ENCODE measurements around the gene RTKN.
"Not testable (repeated sequence)": the region's sequence is repeated elsewhere in the genome, so short reads cannot be mapped to it uniquely, and the experiment has no call there.

Gene RTKN

DNA sequence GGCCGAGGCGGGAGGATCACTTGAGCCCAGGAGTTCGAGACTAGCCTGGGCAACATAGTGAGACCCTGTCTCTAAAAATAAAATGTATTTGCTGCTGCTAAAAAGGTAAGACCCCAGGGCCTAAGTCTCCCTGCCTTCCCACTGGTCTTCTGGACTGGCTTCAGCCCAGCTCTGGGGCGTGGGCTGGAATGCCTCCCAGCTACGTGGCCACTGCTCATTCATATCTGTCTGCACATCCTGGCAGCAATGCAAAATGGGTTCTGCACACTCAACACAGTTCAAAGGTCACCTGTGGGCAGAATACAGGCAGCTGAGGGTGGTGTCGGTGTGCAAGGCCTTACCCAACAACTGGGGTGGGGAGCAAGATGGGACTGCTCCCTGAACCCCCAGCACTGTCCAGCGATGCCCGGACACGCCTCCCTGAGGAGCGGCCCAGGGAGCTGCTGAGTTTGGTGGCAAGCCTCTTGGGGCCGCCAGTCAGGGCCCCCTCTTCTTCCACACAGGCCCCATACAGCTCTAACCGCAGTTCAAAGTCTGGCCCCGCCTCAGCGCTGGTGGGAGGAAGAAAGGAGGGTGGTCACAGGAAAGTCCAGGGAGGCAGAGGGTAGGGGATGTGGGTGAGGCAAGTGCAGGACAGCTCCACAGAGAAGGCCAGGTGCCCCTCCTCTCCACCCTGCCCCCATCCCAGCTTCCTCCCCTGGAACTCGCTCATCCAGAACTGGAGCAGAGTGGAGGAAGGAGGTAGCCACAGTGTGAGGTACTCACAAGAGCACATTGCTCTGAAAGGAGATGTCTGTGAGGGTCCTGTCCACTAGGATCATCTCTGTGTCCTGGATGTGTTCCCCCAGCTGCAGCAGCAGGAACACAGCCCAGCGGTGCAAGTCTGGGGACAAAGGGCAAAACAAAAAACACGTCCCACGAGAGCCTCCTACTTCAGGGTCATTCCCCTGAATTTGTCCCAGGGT is 12.0 kb downstream of the RTKN start:
- Mint-ChIP-seq H3K27ac (no peak overlapping the region), H3K4me3 (no peak overlapping the region), H3K9me3 (no peaks in the 10 kb centered on the region), H3K4me1 (no peaks in the 10 kb centered on the region), H3K27me3 (no peaks in the 10 kb centered on the region), H3K36me3 (peaks cover 38% of the 10 kb centered on the region)
- ATAC-seq, result no peak

DNA sequence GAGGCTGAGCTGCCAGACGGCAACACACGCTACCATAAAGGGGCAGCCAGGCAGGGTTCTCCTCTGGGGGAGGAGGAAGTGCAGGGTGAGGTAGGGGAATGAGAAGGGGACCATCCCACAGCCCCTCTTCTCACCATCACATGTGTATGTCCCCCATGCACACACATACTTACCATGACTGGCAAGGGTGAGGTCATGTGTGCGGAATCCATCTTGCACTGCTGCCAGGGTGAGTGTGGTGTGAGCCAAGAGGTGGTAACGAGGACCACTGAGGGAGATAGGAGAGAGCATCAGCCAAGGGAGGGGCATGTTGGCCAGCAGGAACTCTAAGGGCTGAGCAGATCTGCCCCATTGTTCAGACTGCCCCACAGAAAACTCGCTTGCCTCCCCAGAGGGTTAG is 13.1 kb downstream of the RTKN start:
- Mint-ChIP-seq H3K9me3 (no peaks in the 10 kb centered on the region), H3K4me3 (no peak overlapping the region), H3K4me1 (no peaks in the 10 kb centered on the region), H3K36me3 (peaks cover 43% of the 10 kb centered on the region), H3K27ac (no peak overlapping the region), H3K27me3 (no peaks in the 10 kb centered on the region)
- ATAC-seq, result no peak

DNA sequence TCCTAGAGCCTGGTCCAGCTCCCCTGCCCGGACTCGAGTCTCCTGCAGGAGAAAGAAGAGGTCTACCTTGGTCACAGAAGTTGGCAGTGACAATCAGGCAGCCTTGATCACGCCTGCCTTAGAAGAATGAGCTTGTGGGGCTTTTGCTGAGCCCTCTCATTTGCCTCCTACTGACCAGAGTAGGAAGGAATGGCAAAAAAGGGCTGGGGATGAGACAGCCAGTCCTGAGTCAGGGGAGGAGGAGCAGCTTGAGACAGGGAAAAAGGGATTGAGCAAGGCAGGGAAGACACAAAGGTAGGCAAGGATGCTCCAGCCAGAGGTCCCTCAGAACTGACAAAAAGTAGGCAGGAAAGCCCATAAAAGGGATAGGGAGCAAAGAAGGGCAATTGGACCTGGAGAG is 14.2 kb downstream of the RTKN start:
- Mint-ChIP-seq H3K4me1 (peaks cover 11% of the 10 kb centered on the region), H3K27ac (no peak overlapping the region), H3K4me3 (no peak overlapping the region), H3K9me3 (no peaks in the 10 kb centered on the region), H3K27me3 (no peaks in the 10 kb centered on the region), H3K36me3 (peaks cover 43% of the 10 kb centered on the region)
- no peak for ATAC-seq

DNA sequence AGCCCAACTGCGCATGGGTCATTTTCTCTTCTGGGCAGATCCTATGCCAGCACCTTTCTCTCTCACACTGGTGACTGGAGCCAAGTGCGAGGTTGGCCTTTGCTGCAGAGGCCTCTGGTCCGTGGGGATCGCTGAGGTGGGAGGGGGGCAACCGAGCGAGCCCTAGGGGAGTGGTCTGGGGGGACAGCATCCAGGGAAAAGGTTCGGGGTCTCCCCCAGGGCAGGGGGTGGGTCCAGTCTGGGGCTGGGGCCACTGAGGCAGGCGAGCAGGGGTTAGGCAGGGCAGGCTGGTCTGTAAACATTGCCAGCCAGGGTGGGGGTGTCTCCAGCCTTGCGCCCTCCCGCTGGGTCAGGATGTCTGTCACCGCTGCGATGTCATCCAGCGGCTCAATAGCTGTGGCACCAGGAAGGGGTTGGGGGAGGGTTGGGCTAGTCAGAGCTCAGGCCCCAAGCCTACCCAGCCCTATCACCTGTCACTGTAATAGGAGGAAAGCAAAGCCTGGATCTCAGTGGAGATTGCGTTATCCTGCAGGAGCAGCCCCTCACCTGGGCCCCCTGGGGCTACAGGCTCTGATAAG is 15.5 kb downstream of the RTKN start:
- peaks cover 19% of the 10 kb centered on the region for H3K4me1 Mint-ChIP-seq
- no peak overlapping the region for H3K4me3 Mint-ChIP-seq
- H3K27me3 Mint-ChIP-seq, result no peaks in the 10 kb centered on the region
- H3K9me3 Mint-ChIP-seq, result no peaks in the 10 kb centered on the region
- H3K27ac Mint-ChIP-seq, result no peak overlapping the region
- no peak for ATAC-seq
- H3K36me3 Mint-ChIP-seq, result peaks cover 43% of the 10 kb centered on the region

DNA sequence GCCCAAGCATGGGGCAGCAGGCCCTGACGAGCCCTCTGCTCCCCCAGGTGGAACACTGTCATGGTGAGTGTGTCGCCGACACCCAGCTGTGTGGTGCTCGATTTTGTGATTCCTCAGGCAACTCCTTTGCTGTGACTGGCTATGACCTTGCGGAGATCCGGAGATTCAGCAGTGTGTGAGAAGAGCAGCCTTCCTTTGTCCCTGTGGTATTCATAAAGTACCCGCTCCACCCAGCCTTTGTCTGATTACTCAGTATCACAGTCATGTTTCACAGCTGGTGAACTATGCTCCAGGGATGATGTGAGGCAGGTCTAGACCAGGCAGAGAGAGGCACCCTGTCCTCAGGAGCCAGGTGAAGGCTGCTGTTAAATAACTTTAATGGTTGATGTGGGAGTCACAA is 16.2 kb downstream of the RTKN start:
- ATAC-seq, result no peak
- peaks cover 43% of the 10 kb centered on the region for H3K36me3 Mint-ChIP-seq
- peaks cover 26% of the 10 kb centered on the region for H3K4me1 Mint-ChIP-seq
- H3K9me3 Mint-ChIP-seq, result no peaks in the 10 kb centered on the region
- no peak overlapping the region for H3K4me3 Mint-ChIP-seq
- H3K27me3 Mint-ChIP-seq, result no peaks in the 10 kb centered on the region
- H3K27ac Mint-ChIP-seq, result no peak overlapping the region

DNA sequence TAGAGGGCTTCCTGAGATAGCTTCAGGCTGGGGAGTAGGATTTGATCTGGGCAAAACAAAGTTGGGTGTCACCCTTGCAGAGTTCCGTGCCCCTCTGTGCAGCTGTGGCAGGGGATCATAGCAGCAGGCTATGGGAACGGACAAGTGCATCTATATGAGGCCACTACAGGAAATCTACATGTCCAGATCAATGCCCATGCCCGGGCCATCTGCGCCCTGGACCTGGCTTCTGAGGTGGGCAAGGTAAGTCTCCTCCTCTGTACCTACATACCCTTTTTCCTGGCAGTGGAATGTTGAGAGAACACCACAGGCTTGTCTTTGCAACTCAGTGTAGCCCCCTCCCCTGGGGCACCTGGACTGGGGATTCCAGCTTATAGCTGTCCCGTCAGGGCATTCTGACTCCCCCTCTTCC is 16.7 kb downstream of the RTKN start:
- no peaks in the 10 kb centered on the region for H3K27me3 Mint-ChIP-seq
- H3K4me1 Mint-ChIP-seq, result peaks cover 31% of the 10 kb centered on the region
- no peak for ATAC-seq
- H3K4me3 Mint-ChIP-seq, result no peak overlapping the region
- H3K9me3 Mint-ChIP-seq, result no peaks in the 10 kb centered on the region
- peaks cover 40% of the 10 kb centered on the region for H3K36me3 Mint-ChIP-seq
- no peak overlapping the region for H3K27ac Mint-ChIP-seq

DNA sequence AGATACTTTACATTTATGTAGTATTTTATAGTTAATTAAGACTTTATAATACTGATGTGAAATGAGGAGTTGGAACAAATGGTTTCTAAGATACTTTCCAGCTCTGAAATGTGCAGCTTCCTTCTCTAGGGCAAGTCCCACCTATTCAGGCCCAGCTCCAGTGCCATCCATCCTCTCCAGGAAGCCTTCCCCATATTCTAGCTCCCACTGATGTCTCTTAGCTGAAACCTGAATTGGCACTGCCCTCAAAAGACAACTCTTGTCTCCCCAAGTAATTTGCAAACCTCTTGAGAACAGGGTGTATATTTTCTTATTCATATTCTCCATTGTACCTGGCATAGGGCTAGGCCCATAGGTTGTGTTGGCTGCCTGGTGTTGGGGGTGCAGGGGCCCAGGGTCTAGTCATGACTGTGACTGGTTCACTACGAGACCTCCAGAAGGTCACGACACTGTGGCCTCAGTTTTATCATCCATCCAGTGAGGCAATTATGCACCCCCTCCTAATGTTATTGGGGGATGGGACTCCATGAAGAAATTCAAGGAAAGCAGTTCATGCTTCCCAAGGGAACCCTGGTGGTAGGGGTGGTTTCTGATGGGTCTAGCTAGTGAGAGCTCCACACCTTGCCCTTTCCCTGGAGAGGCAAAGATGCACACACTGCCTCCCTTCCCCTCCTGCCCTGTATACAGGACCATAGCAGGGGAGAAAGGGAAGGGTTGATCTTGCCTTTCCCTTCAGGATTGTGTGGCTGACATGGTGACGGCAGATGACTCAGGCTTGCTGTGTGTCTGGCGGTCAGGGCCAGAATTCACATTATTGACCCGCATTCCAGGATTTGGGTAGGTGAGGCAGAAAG is 17.4 kb downstream of the RTKN start:
- Mint-ChIP-seq H3K4me3 (no peak overlapping the region), H3K27me3 (no peaks in the 10 kb centered on the region), H3K36me3 (peaks cover 39% of the 10 kb centered on the region), H3K9me3 (no peaks in the 10 kb centered on the region), H3K27ac (no peak overlapping the region), H3K4me1 (peaks cover 36% of the 10 kb centered on the region)
- no peak for ATAC-seq

DNA sequence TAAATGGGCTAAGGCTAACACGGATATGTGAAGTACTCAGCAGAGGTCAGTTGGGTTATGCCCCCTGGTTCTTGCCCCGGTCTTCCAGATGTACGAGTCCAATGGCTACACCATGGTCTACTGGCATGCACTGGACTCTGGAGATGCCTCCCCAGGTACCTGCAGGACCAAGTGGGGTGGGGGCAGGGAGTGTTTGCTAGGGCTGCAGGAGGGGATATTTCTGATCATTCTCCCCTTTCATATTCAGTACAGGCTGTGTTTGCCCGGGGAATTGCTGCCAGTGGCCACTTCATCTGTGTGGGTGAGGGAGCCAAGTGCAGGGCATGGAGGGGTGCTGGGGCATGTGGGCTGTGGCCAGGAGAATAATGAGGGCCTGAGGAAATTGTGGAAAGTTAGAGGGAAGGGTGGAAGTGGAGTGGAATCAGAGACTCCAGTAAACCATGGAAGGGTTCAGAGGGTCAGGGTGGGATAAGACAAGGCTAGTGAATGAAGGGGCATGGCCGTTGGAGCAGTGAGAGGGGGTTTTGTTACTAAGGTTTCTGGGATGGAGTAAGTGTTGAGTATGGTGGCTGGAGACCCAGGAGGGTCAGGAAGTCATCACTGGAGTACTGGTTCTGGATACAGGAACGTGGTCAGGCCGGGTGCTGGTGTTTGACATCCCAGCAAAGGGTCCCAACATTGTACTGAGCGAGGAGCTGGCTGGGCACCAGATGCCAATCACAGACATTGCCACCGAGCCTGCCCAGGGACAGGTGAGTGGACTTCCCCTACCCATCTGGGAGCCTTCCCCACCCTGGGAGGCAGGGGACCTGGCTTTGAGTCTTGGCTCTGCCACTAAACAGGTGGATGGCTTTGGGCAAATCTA is 18.3 kb downstream of the RTKN start:
- Mint-ChIP-seq H3K9me3 (no peaks in the 10 kb centered on the region), H3K27me3 (no peaks in the 10 kb centered on the region), H3K4me3 (peak overlapping the region; percentile 96), H3K4me1 (peaks cover 36% of the 10 kb centered on the region), H3K36me3 (peaks cover 36% of the 10 kb centered on the region), H3K27ac (peak overlapping the region; percentile 89)
- no peak for ATAC-seq

DNA sequence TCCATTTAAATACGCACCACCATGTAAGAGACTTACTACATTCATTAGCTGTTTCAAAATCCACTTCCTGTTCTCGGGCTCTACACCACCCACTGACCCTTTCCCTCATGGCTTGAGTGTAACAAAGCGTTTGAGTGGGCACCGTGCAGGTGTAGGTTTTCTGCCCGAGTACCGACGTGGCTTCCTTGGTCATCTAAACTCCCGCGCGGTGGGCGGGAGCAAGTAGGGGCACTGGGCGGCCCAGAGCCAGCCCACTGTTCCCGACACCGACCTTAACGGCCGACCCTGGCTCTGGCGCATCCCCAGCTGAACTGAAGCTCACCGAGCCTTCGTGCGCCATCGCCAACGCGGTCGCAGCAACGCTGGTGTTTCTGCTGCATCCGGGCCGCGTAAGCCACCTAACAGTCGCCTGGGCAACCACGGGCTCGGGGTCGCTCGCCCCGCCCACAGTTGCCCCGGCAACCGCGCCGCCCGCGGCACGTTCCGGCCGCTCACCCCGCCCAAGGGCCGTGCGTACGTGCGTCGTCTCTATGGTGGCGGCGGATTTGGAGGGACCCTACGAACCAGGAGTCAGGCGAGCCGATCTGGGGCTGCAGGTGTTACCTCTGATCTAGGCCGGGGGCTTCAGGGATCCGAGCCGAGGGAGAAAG is 20.4 kb downstream of the RTKN start, which contains the start of the genes C2orf81 and WDR54:
C2orf81 (minus strand) TSS at position 399 of the 650 bp plus-strand sequence; CDS start at position 340, 59 bp downstream.
WDR54 (plus strand) TSS at position 510 of the 650 bp plus-strand sequence. CDS start 424 bp downstream, outside the sequence.
- H3K4me3 Mint-ChIP-seq, result peak within 1 kb of the TSS; percentile 96
- peaks cover 51% of the 10 kb centered on the region for H3K4me1 Mint-ChIP-seq
- H3K36me3 Mint-ChIP-seq, result peaks cover 21% of the 10 kb centered on the region
- H3K27ac Mint-ChIP-seq, result peak within 1 kb of the TSS; percentile 89
- peak; percentile 98 for ATAC-seq
- no peaks in the 10 kb centered on the region for H3K27me3 Mint-ChIP-seq
- H3K9me3 Mint-ChIP-seq, result no peaks in the 10 kb centered on the region

DNA sequence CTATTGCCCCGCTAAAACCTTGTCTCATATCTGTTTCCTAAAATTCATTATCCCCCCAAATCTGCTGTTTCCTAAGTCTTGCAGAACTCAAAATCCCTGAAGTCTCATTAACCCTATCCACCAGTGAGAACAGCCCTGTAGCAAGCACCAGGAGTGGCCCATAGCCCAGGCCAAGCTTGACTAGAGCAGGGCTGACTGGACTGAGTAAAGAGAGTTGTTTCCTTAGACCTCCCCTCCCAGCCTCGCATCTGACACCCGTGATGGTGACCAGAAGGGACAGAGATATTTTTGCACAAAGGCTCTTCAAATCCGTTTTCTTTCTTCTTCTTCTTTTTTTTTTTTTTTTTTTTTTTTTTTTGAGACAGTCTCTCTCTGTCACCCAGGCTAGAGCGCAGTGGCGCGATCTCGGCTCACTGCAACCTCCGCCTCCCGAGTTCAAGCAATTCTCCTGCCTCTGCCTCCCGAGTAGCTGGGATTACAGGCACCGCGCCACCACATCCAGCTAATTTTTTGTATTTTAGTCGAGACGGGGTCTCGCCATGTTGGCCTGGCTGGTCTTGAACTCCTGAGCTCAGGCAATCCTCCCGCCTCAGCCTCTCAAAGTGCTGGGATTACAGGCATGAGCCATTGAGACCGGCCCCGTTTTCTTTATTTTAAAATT is 21.2 kb downstream of the RTKN start:
- H3K9me3 Mint-ChIP-seq, H3K27me3 Mint-ChIP-seq, ATAC-seq: not testable (repeated sequence)
- H3K4me3 Mint-ChIP-seq, result peak overlapping the region; percentile 96
- H3K27ac Mint-ChIP-seq, result peak overlapping the region; percentile 89
- peaks cover 13% of the 10 kb centered on the region for H3K36me3 Mint-ChIP-seq
- peaks cover 57% of the 10 kb centered on the region for H3K4me1 Mint-ChIP-seq

DNA sequence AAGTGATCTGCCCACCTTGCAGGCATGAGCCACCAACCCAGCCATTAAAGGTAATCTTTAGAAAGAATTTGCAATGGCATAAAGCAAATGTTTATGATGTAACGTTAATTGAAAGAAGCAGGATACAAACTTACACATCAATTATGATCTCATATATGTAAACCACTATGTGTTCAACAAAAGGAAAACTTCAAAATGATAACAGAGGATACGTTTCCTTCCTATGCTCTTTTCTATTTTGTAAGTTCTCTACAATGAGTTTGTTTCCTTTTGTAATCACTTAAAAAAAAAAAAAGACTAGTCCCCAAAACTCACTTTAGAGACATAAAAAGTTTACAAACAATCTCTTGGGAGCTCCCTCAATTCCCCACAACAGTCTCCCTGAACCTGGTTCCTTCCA is 21.7 kb downstream of the RTKN start:
- H3K27ac Mint-ChIP-seq, result peak overlapping the region; percentile 89
- H3K4me3 Mint-ChIP-seq, result peak overlapping the region; percentile 0
- peaks cover 7% of the 10 kb centered on the region for H3K36me3 Mint-ChIP-seq
- H3K4me1 Mint-ChIP-seq, result peaks cover 57% of the 10 kb centered on the region
- H3K27me3 Mint-ChIP-seq, result no peaks in the 10 kb centered on the region
- H3K9me3 Mint-ChIP-seq, result no peaks in the 10 kb centered on the region
- no peak for ATAC-seq

DNA sequence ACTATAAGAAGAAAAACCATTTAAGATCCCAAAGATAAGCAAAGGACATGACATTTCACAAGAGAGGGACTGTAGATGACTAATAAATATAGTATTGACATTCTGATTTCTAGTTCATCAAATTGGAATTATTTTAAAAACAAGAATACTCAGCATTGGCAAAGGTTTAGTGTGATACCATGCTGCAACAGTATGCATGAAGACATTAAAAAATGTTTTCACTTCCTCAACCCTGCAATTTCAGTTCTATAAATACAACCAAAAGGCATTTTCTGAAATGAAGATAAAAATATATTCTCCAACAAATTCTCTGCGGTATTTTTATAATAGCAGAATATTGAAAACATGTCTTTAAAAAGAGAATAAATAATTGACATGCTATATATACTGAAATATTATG is 22.4 kb downstream of the RTKN start:
- no peak for ATAC-seq
- Mint-ChIP-seq H3K36me3 (peaks cover under 1% of the 10 kb centered on the region), H3K9me3 (no peaks in the 10 kb centered on the region), H3K4me3 (no peak overlapping the region), H3K4me1 (peaks cover 61% of the 10 kb centered on the region), H3K27me3 (no peaks in the 10 kb centered on the region), H3K27ac (peak overlapping the region; percentile 89)

DNA sequence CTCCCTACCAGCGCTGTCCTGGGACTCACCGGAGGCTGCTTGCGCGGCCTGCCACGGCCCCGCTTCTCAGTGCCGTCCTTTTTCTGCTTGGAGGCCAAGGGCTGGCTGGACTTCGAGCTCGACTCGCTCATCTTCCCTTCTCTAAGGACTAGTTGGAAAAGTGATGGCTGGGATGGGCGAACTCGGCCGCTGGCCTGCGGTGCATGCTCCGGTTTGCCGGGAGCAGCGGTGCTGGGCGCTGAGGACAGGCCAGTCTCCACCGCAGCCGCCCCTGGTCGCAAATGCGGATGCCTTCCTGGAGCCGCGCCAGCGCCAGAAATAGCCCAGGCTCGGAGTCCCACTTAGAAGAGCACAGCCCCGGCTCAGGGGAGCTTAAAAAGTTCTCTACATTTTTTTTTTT is 23.4 kb downstream of the RTKN start:
- H3K9me3 Mint-ChIP-seq, result no peaks in the 10 kb centered on the region
- no peaks in the 10 kb centered on the region for H3K36me3 Mint-ChIP-seq
- H3K4me1 Mint-ChIP-seq, result peaks cover 68% of the 10 kb centered on the region
- H3K27me3 Mint-ChIP-seq, result no peaks in the 10 kb centered on the region
- no peak for ATAC-seq
- no peak overlapping the region for H3K4me3 Mint-ChIP-seq
- peak overlapping the region; percentile 11 for H3K27ac Mint-ChIP-seq

All from stimulated activated memory B cell treated with anti-CD40 and anti-IgM and Interleukin-4, amounts not matched to agents 10 μg/mL and 1 μg/mL and 100 μg/mL, for 72 hours (primary cell).